Measurements from ENCODE around the gene ST3GAL5. TPM values are rescaled to one million over a fixed set of nuclear protein-coding genes. Genes with fewer than 3 reads are reported as not detected.
"Not testable (repeated sequence)": the region's sequence is repeated elsewhere in the genome, so short reads cannot be mapped to it uniquely, and the experiment has no call there.

The ST3GAL5 gene
- total RNA-seq, 2 experiments from 2014 or later: 21.1 to 21.5 TPM

DNA sequence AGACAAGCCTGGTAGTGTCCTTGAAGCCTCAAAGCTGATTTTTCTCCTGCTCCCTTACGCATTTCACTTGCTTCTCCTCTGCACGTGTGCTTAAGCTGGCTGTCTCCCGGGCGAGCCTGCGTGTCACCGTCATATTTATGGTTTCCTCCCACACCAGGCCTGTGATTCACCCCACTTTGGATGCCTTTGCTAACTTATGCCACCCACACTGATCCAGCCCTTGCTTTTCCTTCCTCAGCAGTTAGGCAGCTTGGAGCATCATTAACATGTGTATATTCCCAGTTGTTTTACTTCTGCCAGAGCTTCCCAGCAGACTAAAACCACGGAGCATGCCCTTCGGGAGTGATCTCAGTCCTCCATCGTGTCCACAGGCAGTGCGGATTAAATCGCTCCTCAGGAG, 2.2 kb downstream of the ST3GAL5 start:
- intact Hi-C loops (cut with micrococcal nuclease): loop anchor here (2.0 to 5.0 kb wide), 3 partner anchors 34 to 150 kb away; no protein-coding TSS in a partner anchor
- peak overlapping the region; percentile 76 for H3K4me3 Mint-ChIP-seq
- H3K9me3 Mint-ChIP-seq: peaks cover 13% of the 10 kb centered on the region
- DNase-seq (peak; percentile 86), ATAC-seq (peak; percentile 33)
- peaks cover 23% of the 10 kb centered on the region for H3K36me3 Mint-ChIP-seq (ENCODE audit: low read depth)
- peaks cover 54% of the 10 kb centered on the region for H3K4me1 Mint-ChIP-seq (ENCODE audit: low read depth)
- H3K27me3 Mint-ChIP-seq: no peaks in the 10 kb centered on the region
- no peak for TF ChIP-seq CTCF (IDR thresholded peaks at IDR 0.05)
- H3K27ac Mint-ChIP-seq: peak overlapping the region; percentile 66
- ChIA-PET CTCF (interaction anchor here (1.0 to 9.3 kb wide), 14 partner anchors 7 to 192 kb away, joined by 3 to 129 read pairs (median 10); no protein-coding TSS in a partner anchor), POLR2A (interaction anchor here (0.6 to 5.5 kb wide), 9 partner anchors 15 to 220 kb away, joined by 3 to 23 read pairs (median 4); partner anchors contain the start of genes POLR1A and PTCD3)

- ATAC-seq (no peak), DNase-seq (no peak)
- ChIA-PET CTCF (interaction anchor here (1.0 to 9.3 kb wide), 7 partner anchors 19 to 193 kb away, joined by 3 to 129 read pairs (median 41); no protein-coding TSS in a partner anchor), POLR2A (interaction anchor here (0.6 to 5.5 kb wide), 4 partner anchors 26 to 153 kb away, joined by 3 to 23 read pairs (median 12); no protein-coding TSS in a partner anchor)
- H3K4me3 Mint-ChIP-seq: peak overlapping the region; percentile 76
- peaks cover 57% of the 10 kb centered on the region for H3K4me1 Mint-ChIP-seq (ENCODE audit: low read depth)
- TF ChIP-seq CTCF (IDR thresholded peaks at IDR 0.05): no peak
- H3K27ac Mint-ChIP-seq: peak overlapping the region; percentile 66
- intact Hi-C loops (cut with micrococcal nuclease): loop anchor here (2.0 to 5.0 kb wide), 3 partner anchors 34 to 151 kb away; no protein-coding TSS in a partner anchor
- no peaks in the 10 kb centered on the region for H3K27me3 Mint-ChIP-seq
- H3K36me3 Mint-ChIP-seq (ENCODE audit: low read depth): peaks cover 28% of the 10 kb centered on the region
- peaks cover 17% of the 10 kb centered on the region for H3K9me3 Mint-ChIP-seq
Observed at GRCh38 chr2:85886141-85886540, 2.6 kb downstream of the ST3GAL5 start.

GRCh38 chr2:85881781-85882180, 7.0 kb downstream of the ST3GAL5 start:
- Mint-ChIP-seq H3K36me3 (ENCODE audit: low read depth) (peaks cover 33% of the 10 kb centered on the region), H3K4me1 (ENCODE audit: low read depth) (peaks cover 65% of the 10 kb centered on the region), H3K9me3 (peaks cover 22% of the 10 kb centered on the region)
- ATAC-seq; H3K27ac Mint-ChIP-seq; CTCF ChIA-PET; H3K27me3 Mint-ChIP-seq; DNase-seq; POLR2A ChIA-PET; H3K4me3 Mint-ChIP-seq; intact Hi-C loops (cut with micrococcal nuclease): not testable (repeated sequence)

DNA sequence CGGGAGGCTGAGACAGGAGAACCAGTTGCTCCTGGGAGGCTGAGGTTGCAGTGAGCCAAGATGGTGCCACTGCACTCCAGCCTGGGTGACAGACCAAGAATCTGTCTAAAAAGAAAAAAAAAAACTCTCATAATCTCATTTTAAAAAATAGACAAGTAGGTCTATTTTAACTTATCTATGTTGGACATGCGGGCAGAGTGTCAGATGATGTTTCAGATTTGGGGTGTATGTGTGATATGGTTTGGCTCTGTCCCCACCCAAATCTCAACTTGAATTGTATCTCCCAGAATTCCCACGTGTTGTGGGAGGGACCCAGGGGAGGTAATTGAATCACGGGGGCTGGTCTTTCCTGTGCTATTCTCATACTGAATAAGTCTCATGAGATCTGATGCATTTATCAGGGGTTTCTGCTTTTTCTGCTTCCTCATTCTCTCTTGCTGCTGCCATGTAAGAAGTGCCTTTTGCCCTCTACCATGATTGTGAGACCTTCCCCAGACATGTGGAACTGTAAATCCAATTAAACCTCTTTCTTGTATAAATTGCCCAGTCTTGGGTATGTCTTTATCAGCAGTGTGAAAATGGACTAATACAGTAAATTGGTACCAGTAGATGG, 8.0 kb downstream of the ST3GAL5 start:
- CTCF ChIA-PET: interaction anchor here (3.8 kb wide), 1 partner anchor 7 kb away, joined by 18 read pairs; the partner anchor contains the start of gene ST3GAL5
- ATAC-seq; H3K27me3 Mint-ChIP-seq; H3K4me3 Mint-ChIP-seq; POLR2A ChIA-PET; DNase-seq; intact Hi-C loops (cut with micrococcal nuclease); H3K27ac Mint-ChIP-seq: not testable (repeated sequence)
- Mint-ChIP-seq H3K4me1 (ENCODE audit: low read depth) (peaks cover 59% of the 10 kb centered on the region), H3K36me3 (ENCODE audit: low read depth) (peaks cover 30% of the 10 kb centered on the region), H3K9me3 (peaks cover 22% of the 10 kb centered on the region)

DNA sequence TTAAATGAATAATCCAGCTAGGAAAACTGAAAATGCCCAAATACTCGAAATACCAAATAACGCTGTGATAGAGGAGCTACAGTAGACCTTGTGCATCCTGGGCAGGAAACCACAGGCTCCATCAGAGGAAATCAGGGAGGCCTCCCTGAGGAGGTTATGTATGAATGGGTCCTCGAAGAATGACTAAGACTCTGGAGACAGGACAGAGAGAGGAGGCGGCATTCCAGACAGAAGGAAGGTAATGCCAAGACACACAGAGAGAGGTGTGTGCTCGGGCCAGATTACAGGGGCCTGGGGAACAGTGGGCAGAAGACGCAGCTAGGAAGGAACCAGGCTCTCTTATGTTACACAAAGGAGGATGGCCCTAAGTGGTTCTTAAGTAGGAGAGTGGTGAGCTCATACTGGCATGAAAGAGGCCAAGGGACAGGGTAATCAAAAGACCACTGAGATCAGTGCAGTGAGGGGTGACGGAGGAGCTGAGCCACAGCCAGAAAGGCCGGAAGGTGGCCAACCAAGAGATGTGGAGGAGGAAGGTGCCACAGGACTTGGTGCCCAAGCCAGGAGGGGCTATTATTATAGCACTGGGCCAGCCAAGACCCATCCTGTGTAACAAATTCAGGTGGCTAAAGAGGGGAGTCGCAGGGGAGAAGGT, 9.9 kb downstream of the ST3GAL5 start:
- peaks cover 61% of the 10 kb centered on the region for H3K4me1 Mint-ChIP-seq (ENCODE audit: low read depth)
- no peak overlapping the region for H3K27ac Mint-ChIP-seq
- peaks cover 22% of the 10 kb centered on the region for H3K9me3 Mint-ChIP-seq
- TF ChIP-seq CTCF (IDR thresholded peaks at IDR 0.05): no peak
- H3K4me3 Mint-ChIP-seq: no peak overlapping the region
- peak; percentile 7 for ATAC-seq
- peaks cover 26% of the 10 kb centered on the region for H3K36me3 Mint-ChIP-seq (ENCODE audit: low read depth)
- ChIA-PET POLR2A (interaction anchor here (0.9 to 1.0 kb wide), 2 partner anchors 9 kb away, joined by 3 read pairs; partner anchors contain the start of gene ST3GAL5), CTCF (interaction anchor here (1.0 to 3.8 kb wide), 4 partner anchors 9 to 51 kb away, joined by 3 to 18 read pairs (median 8); partner anchors contain the start of gene ST3GAL5)
- no peaks in the 10 kb centered on the region for H3K27me3 Mint-ChIP-seq
- intact Hi-C loops (cut with micrococcal nuclease): no loop called here
- no peak for DNase-seq
